Cardiac muscle cell (in vitro differentiated cells and primary cell): Measurements from ENCODE around the gene FOXO6. TPM values are rescaled to one million over a fixed set of nuclear protein-coding genes. Genes with fewer than 3 reads are reported as not detected.

Source experiments
- DNase-seq, 2 donors: peaks; one replicate each; pipeline versions ENCODE4 v3.0.0 to v3.0.0-alpha.2; 2010 to 2017; ENCODE audit warnings: low read depth in 1 of 2, low spot score in 1 of 2
- H3K27ac ChIP-seq: fragments of 200-600 bp; sonication (generic); 2 replicates; pipeline ENCODE4 v1.5.1; 2016
- H3K27me3 ChIP-seq: fragments of 200-600 bp; sonication (generic); 2 replicates; pipeline ENCODE4 v1.6.0; 2016; ENCODE audit warnings: control low read depth
- H3K36me3 ChIP-seq: fragments of 200-600 bp; sonication (generic); 2 replicates; pipeline ENCODE4 v1.5.1; 2016; ENCODE audit warnings: control low read depth
- H3K4me1 ChIP-seq: fragments of 200-600 bp; sonication (generic); 2 replicates; pipeline ENCODE4 v1.8.1; 2017; ENCODE audit warnings: low read depth, mild to moderate bottlenecking, mixed run types
- H3K4me3 ChIP-seq: fragments of 200-600 bp; sonication (generic); 2 replicates; pipeline ENCODE4 v1.5.1; 2016; ENCODE audit warnings: mild to moderate bottlenecking
- H3K9me3 ChIP-seq: fragments of 200-600 bp; sonication (generic); 2 replicates; pipeline ENCODE4 v1.5.1; 2017; ENCODE audit warnings: low read depth, mild to moderate bottlenecking, control low read depth
- polyA plus RNA-seq: library from polyadenylated mRNA; unstranded; fragments of >200 nt; fragmentation: Nextera tagmentation; extraction: Ambion mirVana; gene quantifications from 2 replicates; pipeline ENCODE4 v1.2.1, GENCODE V29; 2016
- total RNA-seq: library from RNA; depleted of rRNA; stranded (reverse); fragments of >200 nt; gene quantifications from 2 replicates; pipeline ENCODE4 v1.2.3, GENCODE V29; 2016
- TF ChIP-seq, protein P1 (sequence below): IDR thresholded peaks from 2 replicates; pipeline ENCODE4 v1.5.1; 2012; ENCODE audit warnings: low read depth, mild to moderate bottlenecking, low read length

The FOXO6 gene
- total and polyA plus RNA-seq, 2 experiments from 2014 or later, result 10.7 to 18.2 TPM

DNA sequence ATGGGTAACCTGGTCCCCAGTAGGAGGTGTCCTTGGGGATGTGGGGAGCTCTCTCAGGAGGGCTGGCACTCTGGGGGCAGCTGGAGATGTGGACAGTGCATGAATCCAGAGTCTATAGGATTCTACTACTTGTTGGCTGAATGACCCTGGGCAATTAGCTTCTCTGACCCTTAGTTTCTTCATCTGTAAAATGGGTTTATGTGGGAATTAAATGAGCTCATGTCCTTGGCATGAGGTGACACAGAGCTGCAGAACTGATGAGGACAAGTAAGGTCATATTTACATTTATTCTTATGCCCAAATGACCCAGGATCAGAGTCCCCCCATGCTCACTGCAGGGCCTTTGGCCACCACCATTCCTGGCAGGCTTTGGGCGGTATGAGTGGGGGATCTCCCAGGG lies 29.3 kb downstream of the FOXO6 start:
- no peaks in the 10 kb centered on the region for H3K36me3 ChIP-seq
- H3K4me3 ChIP-seq, result no peak overlapping the region
- peaks cover 33% of the 10 kb centered on the region for H3K4me1 ChIP-seq
- no peaks in the 10 kb centered on the region for H3K9me3 ChIP-seq
- H3K27me3 ChIP-seq, result peaks cover 6% of the 10 kb centered on the region
- no peak overlapping the region for H3K27ac ChIP-seq
- TF ChIP-seq, protein P1, sequence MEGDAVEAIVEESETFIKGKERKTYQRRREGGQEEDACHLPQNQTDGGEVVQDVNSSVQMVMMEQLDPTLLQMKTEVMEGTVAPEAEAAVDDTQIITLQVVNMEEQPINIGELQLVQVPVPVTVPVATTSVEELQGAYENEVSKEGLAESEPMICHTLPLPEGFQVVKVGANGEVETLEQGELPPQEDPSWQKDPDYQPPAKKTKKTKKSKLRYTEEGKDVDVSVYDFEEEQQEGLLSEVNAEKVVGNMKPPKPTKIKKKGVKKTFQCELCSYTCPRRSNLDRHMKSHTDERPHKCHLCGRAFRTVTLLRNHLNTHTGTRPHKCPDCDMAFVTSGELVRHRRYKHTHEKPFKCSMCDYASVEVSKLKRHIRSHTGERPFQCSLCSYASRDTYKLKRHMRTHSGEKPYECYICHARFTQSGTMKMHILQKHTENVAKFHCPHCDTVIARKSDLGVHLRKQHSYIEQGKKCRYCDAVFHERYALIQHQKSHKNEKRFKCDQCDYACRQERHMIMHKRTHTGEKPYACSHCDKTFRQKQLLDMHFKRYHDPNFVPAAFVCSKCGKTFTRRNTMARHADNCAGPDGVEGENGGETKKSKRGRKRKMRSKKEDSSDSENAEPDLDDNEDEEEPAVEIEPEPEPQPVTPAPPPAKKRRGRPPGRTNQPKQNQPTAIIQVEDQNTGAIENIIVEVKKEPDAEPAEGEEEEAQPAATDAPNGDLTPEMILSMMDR, result no peak
- DNase-seq, result no peak

DNA sequence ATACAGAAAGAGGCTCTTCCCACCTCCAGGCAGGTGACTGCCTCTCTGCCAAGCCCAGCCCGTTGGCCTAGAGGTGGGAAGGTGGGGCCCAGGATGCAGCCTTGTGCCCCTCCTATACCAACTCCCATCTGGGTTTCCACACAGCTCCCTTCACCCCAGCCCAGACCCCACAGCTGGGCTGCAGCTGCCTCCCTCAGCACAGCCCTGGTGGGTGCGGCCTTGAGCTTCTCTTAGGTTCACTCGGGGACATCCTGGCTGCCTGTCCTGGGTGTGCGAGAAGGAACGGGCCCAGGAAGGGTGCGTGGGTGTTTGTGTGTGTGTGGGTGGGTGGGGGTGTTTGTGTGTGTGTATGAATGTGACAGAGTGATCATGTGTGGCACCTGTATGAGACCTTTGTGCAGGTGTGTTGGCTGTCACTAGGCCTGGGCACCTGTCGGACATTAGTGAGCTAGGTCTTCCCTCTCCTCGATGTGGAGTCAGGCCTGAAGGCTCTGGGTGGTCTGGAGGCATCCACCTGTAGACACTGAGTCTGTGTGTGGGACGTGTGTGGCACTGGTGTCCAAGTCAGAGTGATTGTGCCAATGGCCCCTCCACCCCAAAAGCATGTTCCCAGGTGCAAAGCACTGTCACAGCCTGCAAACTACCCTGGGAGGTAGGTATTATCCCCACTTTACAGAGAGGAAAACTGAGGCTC lies 30.7 kb downstream of the FOXO6 start:
- no peak overlapping the region for H3K27ac ChIP-seq
- H3K9me3 ChIP-seq, result no peaks in the 10 kb centered on the region
- TF ChIP-seq, protein P1, result no peak
- H3K27me3 ChIP-seq, result no peaks in the 10 kb centered on the region
- peaks cover 43% of the 10 kb centered on the region for H3K4me1 ChIP-seq
- H3K36me3 ChIP-seq, result no peaks in the 10 kb centered on the region
- no peak for DNase-seq
- H3K4me3 ChIP-seq, result no peak overlapping the region

DNA sequence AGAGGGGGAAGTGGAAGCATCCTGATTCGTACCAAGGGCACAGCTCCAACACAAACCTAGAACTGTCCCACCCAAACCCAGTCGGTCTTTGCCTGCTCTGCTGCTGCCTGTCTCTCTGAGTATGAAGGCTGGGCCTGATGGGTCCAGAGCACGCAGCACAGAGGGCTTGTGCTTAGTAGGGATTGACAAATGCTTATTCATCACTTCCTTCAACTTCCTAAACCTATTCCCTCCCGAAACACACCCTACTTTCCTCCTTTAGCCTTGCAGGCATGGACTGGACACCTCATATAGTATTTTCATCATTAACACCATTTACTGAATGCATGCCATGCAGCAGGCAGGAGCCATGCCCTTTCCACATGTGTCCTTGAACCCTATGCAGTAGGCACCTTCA lies 31.3 kb downstream of the FOXO6 start:
- TF ChIP-seq, protein P1, result no peak
- no peaks in the 10 kb centered on the region for H3K27me3 ChIP-seq
- peaks cover 39% of the 10 kb centered on the region for H3K4me1 ChIP-seq
- H3K27ac ChIP-seq, result no peak overlapping the region
- no peaks in the 10 kb centered on the region for H3K9me3 ChIP-seq
- no peak for DNase-seq
- no peaks in the 10 kb centered on the region for H3K36me3 ChIP-seq
- no peak overlapping the region for H3K4me3 ChIP-seq

DNA sequence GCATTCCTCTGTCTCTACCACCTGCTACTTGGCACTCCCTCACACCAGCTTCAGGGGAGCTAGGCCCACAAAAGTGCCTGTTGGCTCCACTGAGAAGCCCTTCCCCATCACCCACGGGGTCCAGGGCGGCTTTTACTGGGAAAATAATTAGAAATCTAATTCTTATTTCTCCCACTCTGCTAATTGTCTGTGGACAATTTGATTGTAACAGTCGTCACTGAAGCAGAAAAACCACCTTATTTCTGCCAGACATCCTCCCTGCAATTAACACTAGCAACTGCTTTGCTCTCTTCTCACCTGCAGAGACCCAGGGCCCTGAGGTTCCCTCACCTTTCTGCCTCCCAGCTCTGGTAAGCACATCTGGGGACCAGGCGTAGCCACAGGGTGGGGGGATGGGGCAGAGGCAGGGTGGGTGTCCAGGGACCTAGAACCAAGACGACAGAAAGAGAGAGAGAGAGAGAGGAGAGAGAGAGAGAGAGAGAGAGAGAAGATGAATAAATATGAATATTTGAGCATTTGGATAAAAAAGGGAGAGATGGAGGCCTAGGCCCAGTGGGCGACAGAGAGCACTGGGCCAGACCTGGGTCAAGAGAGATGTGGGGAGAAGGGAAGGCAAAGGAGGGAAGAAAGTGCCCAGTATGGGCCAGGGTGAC lies 32.6 kb downstream of the FOXO6 start:
- TF ChIP-seq, protein P1, result no peak
- Histone ChIP-seq H3K27me3 (no peaks in the 10 kb centered on the region), H3K36me3 (no peaks in the 10 kb centered on the region), H3K4me3 (no peak overlapping the region), H3K27ac (no peak overlapping the region), H3K4me1 (peaks cover 41% of the 10 kb centered on the region), H3K9me3 (no peaks in the 10 kb centered on the region)
- no peak for DNase-seq

DNA sequence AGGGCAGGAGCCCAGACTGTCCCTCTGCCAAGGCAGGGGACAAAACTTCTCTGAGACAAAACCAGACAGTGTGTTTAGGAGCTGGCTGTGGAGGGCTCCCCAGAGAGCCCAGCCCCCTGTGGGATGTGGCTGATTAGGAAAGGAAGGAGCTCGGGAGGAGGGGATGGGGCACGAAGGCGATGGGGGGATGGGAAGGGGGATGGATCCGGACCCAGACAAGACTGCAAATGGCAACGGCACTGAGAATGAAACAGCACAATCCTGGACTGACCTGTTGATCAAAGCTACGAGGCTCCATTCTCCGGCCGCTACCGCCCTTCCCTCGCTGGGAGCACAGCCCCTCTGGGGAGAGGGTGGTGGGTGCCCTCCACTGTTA lies 33.1 kb downstream of the FOXO6 start:
- Histone ChIP-seq H3K36me3 (no peaks in the 10 kb centered on the region), H3K9me3 (no peaks in the 10 kb centered on the region), H3K27me3 (no peaks in the 10 kb centered on the region), H3K4me3 (no peak overlapping the region), H3K4me1 (peaks cover 43% of the 10 kb centered on the region), H3K27ac (no peak overlapping the region)
- TF ChIP-seq, protein P1, result no peak
- DNase-seq, result no peak
